HL-60 (cell line): ENCODE data around the gene HSD17B12.

ENCODE experiments used
- DNase-seq, 2 experiments: peaks; one replicate each; pipeline ENCODE4 v3.0.0-alpha.2; 2010 to 2020; ENCODE audit warnings: low read depth in 1 of 2, low spot score in 1 of 2
- H3K27ac ChIP-seq: fragments of 250-450 bp; sonication (Bioruptor Pico); replicated peaks from 2 replicates; pipeline ENCODE4 v1.5.1; 2020; ENCODE audit warnings: mild to moderate bottlenecking, moderate library complexity
- H3K27me3 ChIP-seq: fragments of 250-450 bp; sonication (Bioruptor Pico); 2 replicates; pipeline ENCODE4 v1.5.1; 2021; ENCODE audit warnings: mild to moderate bottlenecking, moderate library complexity; ENCODE audit not compliant: insufficient read depth, poor library complexity, severe bottlenecking
- H3K4me3 ChIP-seq: replicated peaks from 2 replicates; pipeline ENCODE4 v1.5.1; 2011; ENCODE audit warnings: mild to moderate bottlenecking, control low read depth, low read length; ENCODE audit not compliant: insufficient read depth
- GABPA ChIP-seq: IDR thresholded peaks from 2 replicates; pipeline ENCODE4 v1.6.1; 2012; ENCODE audit warnings: low read depth
- POLR2AphosphoS5 ChIP-seq: IDR thresholded peaks from 2 replicates; pipeline ENCODE4 v1.6.1; 2012; ENCODE audit warnings: low read depth
- SPI1 ChIP-seq: IDR thresholded peaks from 2 replicates; pipeline ENCODE4 v1.6.1; 2012; ENCODE audit warnings: low read depth, mild to moderate bottlenecking, borderline replicate concordance
- TF ChIP-seq, protein P1 (sequence below): IDR thresholded peaks from 2 replicates; pipeline ENCODE4 v1.6.1; 2012; ENCODE audit warnings: low read depth; ENCODE audit not compliant: insufficient replicate concordance
- TF ChIP-seq, protein P2 (sequence below): IDR thresholded peaks from one replicate; pipeline ENCODE4 v1.5.1; 2011; ENCODE audit warnings: low read length, control low read depth, inconsistent platforms; ENCODE audit not compliant: insufficient read depth

HSD17B12 gene

DNA sequence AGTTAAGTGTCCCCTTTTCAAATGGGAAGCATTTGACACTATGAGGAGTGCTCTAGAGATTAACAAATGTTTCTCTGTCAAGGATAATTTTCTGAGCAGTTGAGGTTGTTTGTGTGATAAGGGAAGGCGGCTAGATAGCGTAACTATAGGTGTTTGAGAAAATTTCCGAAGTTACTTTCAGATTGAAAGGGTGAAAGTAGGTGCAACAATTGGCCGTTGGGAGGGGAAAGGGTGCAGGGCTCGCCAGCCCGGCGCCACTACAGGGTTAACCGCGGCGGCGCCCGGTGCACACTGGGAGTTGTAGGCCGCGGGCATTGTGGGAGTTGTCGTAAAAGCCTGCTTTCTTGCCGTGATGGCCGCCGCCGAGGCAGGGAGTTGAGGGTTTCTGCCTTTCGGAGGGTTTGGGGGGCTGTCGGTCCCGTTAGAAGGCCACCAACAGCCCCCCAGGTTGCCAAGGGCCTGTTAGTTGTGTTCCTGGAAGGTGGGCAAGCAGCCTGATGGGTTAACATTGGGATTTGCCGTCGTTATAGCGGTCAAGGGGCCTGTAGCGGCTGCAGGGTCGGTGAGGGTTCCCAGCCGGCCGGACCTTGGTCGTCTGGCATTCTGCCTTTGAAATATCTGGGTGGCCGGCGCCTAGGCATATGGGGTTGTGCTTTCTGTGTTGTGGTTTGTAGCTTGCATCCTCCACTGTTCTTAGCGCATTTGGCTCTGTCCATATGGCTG lies 36.5 kb upstream of the HSD17B12 start:
- H3K27me3 ChIP-seq: peaks cover 5% of the 10 kb centered on the region
- TF ChIP-seq, protein P1, sequence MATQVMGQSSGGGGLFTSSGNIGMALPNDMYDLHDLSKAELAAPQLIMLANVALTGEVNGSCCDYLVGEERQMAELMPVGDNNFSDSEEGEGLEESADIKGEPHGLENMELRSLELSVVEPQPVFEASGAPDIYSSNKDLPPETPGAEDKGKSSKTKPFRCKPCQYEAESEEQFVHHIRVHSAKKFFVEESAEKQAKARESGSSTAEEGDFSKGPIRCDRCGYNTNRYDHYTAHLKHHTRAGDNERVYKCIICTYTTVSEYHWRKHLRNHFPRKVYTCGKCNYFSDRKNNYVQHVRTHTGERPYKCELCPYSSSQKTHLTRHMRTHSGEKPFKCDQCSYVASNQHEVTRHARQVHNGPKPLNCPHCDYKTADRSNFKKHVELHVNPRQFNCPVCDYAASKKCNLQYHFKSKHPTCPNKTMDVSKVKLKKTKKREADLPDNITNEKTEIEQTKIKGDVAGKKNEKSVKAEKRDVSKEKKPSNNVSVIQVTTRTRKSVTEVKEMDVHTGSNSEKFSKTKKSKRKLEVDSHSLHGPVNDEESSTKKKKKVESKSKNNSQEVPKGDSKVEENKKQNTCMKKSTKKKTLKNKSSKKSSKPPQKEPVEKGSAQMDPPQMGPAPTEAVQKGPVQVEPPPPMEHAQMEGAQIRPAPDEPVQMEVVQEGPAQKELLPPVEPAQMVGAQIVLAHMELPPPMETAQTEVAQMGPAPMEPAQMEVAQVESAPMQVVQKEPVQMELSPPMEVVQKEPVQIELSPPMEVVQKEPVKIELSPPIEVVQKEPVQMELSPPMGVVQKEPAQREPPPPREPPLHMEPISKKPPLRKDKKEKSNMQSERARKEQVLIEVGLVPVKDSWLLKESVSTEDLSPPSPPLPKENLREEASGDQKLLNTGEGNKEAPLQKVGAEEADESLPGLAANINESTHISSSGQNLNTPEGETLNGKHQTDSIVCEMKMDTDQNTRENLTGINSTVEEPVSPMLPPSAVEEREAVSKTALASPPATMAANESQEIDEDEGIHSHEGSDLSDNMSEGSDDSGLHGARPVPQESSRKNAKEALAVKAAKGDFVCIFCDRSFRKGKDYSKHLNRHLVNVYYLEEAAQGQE: peak; percentile 30
- TF ChIP-seq SPI1 (no peak), POLR2AphosphoS5 (peak; percentile 71), GABPA (peak; percentile 17; the same call in 1 of the 2 replicates)
- TF ChIP-seq, protein P2, sequence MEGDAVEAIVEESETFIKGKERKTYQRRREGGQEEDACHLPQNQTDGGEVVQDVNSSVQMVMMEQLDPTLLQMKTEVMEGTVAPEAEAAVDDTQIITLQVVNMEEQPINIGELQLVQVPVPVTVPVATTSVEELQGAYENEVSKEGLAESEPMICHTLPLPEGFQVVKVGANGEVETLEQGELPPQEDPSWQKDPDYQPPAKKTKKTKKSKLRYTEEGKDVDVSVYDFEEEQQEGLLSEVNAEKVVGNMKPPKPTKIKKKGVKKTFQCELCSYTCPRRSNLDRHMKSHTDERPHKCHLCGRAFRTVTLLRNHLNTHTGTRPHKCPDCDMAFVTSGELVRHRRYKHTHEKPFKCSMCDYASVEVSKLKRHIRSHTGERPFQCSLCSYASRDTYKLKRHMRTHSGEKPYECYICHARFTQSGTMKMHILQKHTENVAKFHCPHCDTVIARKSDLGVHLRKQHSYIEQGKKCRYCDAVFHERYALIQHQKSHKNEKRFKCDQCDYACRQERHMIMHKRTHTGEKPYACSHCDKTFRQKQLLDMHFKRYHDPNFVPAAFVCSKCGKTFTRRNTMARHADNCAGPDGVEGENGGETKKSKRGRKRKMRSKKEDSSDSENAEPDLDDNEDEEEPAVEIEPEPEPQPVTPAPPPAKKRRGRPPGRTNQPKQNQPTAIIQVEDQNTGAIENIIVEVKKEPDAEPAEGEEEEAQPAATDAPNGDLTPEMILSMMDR: no peak
- DNase-seq: peak; percentile 67 to 87
- peak overlapping the region; percentile 67 for H3K4me3 ChIP-seq
- H3K27ac ChIP-seq: peak overlapping the region; percentile 84

DNA sequence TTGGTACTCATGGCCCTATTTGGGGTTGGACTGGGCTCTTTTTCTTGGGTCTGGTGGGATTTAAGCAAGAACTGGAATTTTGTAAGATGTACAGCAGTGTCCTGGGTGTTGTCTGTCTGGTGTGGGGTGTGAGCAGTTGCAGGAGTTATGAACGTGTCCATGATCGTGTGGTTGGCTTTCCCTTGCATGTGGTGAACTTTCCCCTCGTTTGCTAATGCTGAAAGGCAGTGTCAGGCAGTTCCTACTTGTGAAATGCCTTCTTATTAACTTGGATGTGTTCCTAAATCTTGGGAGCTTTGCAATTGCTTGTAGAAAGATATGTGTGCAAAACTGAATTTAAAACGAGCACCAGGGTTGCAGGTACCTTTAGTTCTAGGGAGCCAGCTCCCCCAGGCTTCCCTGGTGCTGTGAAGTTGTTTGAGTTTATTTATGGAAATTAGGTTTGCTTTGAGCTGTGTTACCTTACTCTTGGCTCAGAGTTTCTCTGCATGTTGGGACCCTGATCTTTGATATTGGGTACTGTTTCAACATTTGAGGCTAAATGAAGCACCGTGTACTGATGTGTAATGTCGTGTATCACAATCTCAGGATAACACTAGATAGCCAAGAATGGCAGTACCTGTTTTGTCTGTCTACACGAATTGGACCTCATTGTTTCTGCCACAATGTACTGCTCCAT lies 35.8 kb upstream of the HSD17B12 start:
- Histone ChIP-seq H3K4me3 (peak overlapping the region; percentile 67), H3K27ac (peak overlapping the region; percentile 84), H3K27me3 (no peaks in the 10 kb centered on the region)
- DNase-seq: peak; percentile 3 to 9
- TF ChIP-seq SPI1: no peak
- TF ChIP-seq, protein P1: no peak
- no peak for TF ChIP-seq GABPA
- TF ChIP-seq, protein P2: no peak

DNA sequence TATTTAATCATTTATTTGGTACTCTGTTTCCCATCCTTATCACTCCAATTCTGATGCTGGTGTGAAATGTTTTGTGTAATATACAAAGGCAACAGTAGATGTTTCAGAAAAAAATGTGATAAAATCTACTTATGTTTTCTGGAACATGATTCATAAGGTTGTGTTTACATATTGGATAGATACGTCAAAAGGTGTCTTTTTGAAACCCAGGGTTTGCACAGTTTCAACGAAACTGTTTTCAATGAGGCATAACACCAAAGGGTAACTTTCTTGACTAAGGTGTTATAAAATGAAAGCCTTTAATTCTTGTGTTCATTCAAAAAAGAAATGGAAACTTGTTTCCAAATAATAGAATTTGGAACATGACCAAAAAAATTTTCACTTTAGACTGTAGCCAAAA lies 33.8 kb upstream of the HSD17B12 start:
- DNase-seq: no peak
- Histone ChIP-seq H3K4me3 (no peak overlapping the region), H3K27me3 (no peaks in the 10 kb centered on the region), H3K27ac (no peak overlapping the region)
- TF ChIP-seq GABPA (no peak), POLR2AphosphoS5 (no peak)
- TF ChIP-seq, protein P1: no peak
- TF ChIP-seq, protein P2: no peak
